Endodermal cell (in vitro differentiated cells): ENCODE measurements around the gene FADS1. TPM values are rescaled to one million over a fixed set of nuclear protein-coding genes. Genes with fewer than 3 reads are reported as not detected.

Source experiments
- DNase-seq: peaks from one replicate; pipeline ENCODE4 v3.0.0-alpha.2; 2017
- H3K27ac ChIP-seq: 2 replicates; pipeline ENCODE4 v1.5.1; 2013; ENCODE audit warnings: mild to moderate bottlenecking, low read depth, low read length, moderate library complexity
- H3K27me3 ChIP-seq: 2 replicates; pipeline ENCODE4 v1.6.1; 2013; ENCODE audit warnings: mild to moderate bottlenecking, low read length, moderate library complexity; ENCODE audit not compliant: insufficient read depth, control insufficient read depth, poor library complexity, severe bottlenecking
- H3K36me3 ChIP-seq: 2 replicates; pipeline ENCODE4 v1.7.0; 2013; ENCODE audit warnings: mild to moderate bottlenecking, low read length, moderate library complexity; ENCODE audit not compliant: control insufficient read depth, insufficient read depth
- H3K4me1 ChIP-seq: one replicate; pipeline ENCODE4 v1.7.0; 2013; ENCODE audit warnings: low read length; ENCODE audit not compliant: control insufficient read depth, insufficient read depth
- H3K4me3 ChIP-seq: 2 replicates; pipeline ENCODE4 v1.5.1; 2013; ENCODE audit warnings: mild to moderate bottlenecking, low read length, moderate library complexity
- H3K9ac ChIP-seq: 2 replicates; pipeline ENCODE4 v1.6.1; 2013; ENCODE audit warnings: mild to moderate bottlenecking, low read length, moderate library complexity; ENCODE audit not compliant: poor library complexity, severe bottlenecking; ENCODE audit errors: extremely low read depth
- H3K9me3 ChIP-seq: 2 replicates; pipeline ENCODE4 v1.6.1; 2013; ENCODE audit warnings: mild to moderate bottlenecking, low read length, moderate library complexity; ENCODE audit not compliant: control insufficient read depth
- H3K27ac Mint-ChIP-seq: 2 replicates; pipeline ENCODE4 v1.8.0; 2020; ENCODE audit warnings: mixed read lengths
- H3K27me3 Mint-ChIP-seq: 2 replicates; pipeline ENCODE4 v1.8.0; 2021; ENCODE audit warnings: mild to moderate bottlenecking, mixed read lengths; ENCODE audit not compliant: insufficient read depth
- H3K36me3 Mint-ChIP-seq: 2 replicates; pipeline ENCODE4 v1.8.0; 2020; ENCODE audit warnings: low read depth, mixed read lengths
- H3K4me1 Mint-ChIP-seq: 2 replicates; pipeline ENCODE4 v1.8.0; 2020; ENCODE audit warnings: mixed read lengths
- H3K4me3 Mint-ChIP-seq: 2 replicates; pipeline ENCODE4 v1.8.0; 2020; ENCODE audit warnings: mild to moderate bottlenecking, moderate library complexity, mixed read lengths
- H3K9me3 Mint-ChIP-seq: 2 replicates; pipeline ENCODE4 v1.8.0; 2020; ENCODE audit warnings: mild to moderate bottlenecking, mixed read lengths
- WGBS, 2 experiments: methylation state at CpG; one replicate each; pipeline versions ENCODE4 v1.1.5 to v1.1.7; 2013; ENCODE audit warnings: missing lambda C conversion rate in 2 of 2, mixed read lengths in 1 of 2; ENCODE audit not compliant: insufficient coverage in 1 of 2, insufficient read length in 1 of 2; 5-methylcytosine and 5-hydroxymethylcytosine counted together
- total RNA-seq, 2 donors: library from RNA; stranded (reverse); fragmentation: NEBNext Ultra II Directional in 1 of 2; extraction: Animal tissue kit (Norgen Biotek cat#: 25700) in 1 of 2; gene quantifications; 2 replicates in 1 of 2; 3 replicates in 1 of 2; pipeline ENCODE4 v1.2.1, GENCODE V29; 2021
- TF ChIP-seq, protein P1 (sequence below): fragments of 200-600 bp; sonication (generic); conservative IDR thresholded peaks from 2 replicates; pipeline ENCODE4 v1.5.0; 2021; ENCODE audit warnings: antibody characterized with exemption, mild to moderate bottlenecking

Gene FADS1
- total RNA-seq, 2 donors from 2014 or later = 127 to 138 TPM

DNA sequence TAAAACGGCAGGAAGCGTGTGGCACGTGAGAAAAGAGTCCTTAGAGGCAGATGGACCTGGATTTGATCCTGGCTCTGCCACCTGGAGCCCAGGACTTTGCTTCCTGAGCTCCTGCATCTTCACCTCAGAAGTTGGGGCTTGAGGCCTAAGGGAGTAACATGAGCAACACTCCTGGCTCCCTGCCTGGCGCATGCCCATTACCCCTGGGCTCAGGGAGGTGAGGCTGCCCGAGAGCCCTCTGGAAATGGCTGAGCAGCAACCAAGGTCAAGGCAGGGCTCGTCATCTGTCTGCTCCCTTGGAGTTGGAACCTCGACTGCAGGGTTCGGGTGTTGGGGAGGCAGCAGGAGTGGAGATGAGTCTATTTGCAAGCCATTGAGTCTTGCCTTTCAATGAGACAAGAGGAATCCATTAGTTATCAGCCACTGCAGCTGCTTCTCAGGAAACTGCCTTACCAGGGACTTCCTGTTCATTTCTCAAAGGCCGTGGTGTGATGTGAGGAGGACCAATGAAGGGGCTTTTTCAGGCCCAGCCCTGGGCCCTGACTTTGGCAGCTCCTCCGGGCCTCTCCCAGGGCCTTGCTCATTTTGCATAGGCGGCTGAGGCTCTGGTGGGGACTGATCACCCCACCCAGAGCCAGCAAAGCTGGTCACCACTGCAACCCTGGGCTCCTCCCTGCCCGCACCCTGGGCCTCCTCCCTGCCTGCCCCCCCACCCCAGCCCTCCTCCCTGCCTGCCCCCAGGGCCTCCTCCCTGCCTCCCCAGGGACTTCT lies 17.7 kb upstream of the FADS1 start:
- Mint-ChIP-seq H3K4me1 (peaks cover 42% of the 10 kb centered on the region), H3K36me3 (peaks cover 48% of the 10 kb centered on the region), H3K9me3 (no peaks in the 10 kb centered on the region), H3K27ac (peak overlapping the region; percentile 71), H3K27me3 (no peaks in the 10 kb centered on the region), H3K4me3 (no peak overlapping the region)
- Histone ChIP-seq H3K27ac (peak overlapping the region; percentile 76), H3K4me3 (no peak overlapping the region), H3K9me3 (no peaks in the 10 kb centered on the region), H3K9ac (no peak overlapping the region), H3K36me3 (peaks cover 47% of the 10 kb centered on the region), H3K4me1 (peaks cover 8% of the 10 kb centered on the region), H3K27me3 (no peaks in the 10 kb centered on the region)
- 81 to 85% methylated on average over 8 to 12 of the region's 12 CpGs for WGBS, 2 experiments
- TF ChIP-seq, protein P1, sequence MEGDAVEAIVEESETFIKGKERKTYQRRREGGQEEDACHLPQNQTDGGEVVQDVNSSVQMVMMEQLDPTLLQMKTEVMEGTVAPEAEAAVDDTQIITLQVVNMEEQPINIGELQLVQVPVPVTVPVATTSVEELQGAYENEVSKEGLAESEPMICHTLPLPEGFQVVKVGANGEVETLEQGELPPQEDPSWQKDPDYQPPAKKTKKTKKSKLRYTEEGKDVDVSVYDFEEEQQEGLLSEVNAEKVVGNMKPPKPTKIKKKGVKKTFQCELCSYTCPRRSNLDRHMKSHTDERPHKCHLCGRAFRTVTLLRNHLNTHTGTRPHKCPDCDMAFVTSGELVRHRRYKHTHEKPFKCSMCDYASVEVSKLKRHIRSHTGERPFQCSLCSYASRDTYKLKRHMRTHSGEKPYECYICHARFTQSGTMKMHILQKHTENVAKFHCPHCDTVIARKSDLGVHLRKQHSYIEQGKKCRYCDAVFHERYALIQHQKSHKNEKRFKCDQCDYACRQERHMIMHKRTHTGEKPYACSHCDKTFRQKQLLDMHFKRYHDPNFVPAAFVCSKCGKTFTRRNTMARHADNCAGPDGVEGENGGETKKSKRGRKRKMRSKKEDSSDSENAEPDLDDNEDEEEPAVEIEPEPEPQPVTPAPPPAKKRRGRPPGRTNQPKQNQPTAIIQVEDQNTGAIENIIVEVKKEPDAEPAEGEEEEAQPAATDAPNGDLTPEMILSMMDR = no peak
- DNase-seq = peak; percentile 78

DNA sequence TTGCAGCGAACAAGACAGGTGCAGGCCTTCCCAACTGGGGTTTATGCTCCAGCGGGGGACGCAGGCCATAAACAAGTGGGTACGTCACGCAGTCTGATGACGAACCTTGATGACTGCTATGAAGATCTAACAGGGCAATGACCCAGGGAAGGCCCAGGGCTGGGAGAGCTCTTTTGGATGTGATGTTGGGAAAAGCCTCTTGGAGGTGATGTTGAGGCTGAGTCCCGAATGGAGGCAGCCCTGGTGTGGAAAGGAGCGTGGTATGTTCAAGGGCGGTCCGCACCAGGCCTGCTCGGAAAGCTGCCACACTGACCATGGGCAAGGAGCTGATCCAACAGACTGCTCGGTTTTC lies 17.1 kb upstream of the FADS1 start:
- H3K4me1 ChIP-seq = peaks cover 8% of the 10 kb centered on the region
- TF ChIP-seq, protein P1 = peak; percentile 11
- peak overlapping the region; percentile 76 for H3K27ac ChIP-seq
- H3K9ac ChIP-seq = no peak overlapping the region
- H3K27me3 Mint-ChIP-seq = no peaks in the 10 kb centered on the region
- H3K27me3 ChIP-seq = no peaks in the 10 kb centered on the region
- DNase-seq = peak; percentile 68
- H3K36me3 Mint-ChIP-seq = peaks cover 43% of the 10 kb centered on the region
- H3K36me3 ChIP-seq = peaks cover 42% of the 10 kb centered on the region
- WGBS, 2 experiments = 94 to 96% methylated on average over 12 of the region's 12 CpGs
- peak overlapping the region; percentile 71 for H3K27ac Mint-ChIP-seq
- H3K4me3 ChIP-seq = no peak overlapping the region
- no peaks in the 10 kb centered on the region for H3K9me3 ChIP-seq
- no peaks in the 10 kb centered on the region for H3K9me3 Mint-ChIP-seq
- no peak overlapping the region for H3K4me3 Mint-ChIP-seq
- H3K4me1 Mint-ChIP-seq = peaks cover 46% of the 10 kb centered on the region

DNA sequence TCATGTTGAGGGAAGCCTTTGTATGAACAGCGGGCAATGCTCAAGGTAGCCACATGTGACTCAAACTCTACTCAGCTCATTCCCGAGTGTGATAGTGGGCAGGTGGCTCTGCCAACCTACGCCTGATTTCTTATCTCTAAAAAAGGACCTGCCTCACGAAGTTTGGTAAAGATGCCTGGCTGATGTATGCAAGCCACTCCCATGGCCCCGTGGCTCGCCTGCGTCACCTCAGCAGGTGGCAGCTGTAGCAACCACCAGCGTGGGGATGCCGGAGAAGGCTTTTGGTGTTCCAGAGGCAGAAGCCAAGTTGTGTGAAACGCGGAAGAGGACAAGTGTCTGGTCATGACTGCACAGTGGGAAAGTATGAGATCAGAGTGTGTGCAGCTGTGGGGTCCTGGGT lies 16.7 kb upstream of the FADS1 start:
- Mint-ChIP-seq H3K27ac (no peak overlapping the region), H3K27me3 (no peaks in the 10 kb centered on the region), H3K9me3 (no peaks in the 10 kb centered on the region), H3K4me1 (peaks cover 46% of the 10 kb centered on the region), H3K36me3 (peaks cover 38% of the 10 kb centered on the region), H3K4me3 (no peak overlapping the region)
- Histone ChIP-seq H3K9me3 (no peaks in the 10 kb centered on the region), H3K36me3 (peaks cover 37% of the 10 kb centered on the region), H3K27ac (peak overlapping the region; percentile 76), H3K4me3 (no peak overlapping the region), H3K27me3 (no peaks in the 10 kb centered on the region), H3K4me1 (peaks cover 8% of the 10 kb centered on the region), H3K9ac (no peak overlapping the region)
- TF ChIP-seq, protein P1 = no peak
- WGBS, 2 experiments = 77 to 90% methylated on average over 10 to 11 of the region's 11 CpGs
- no peak for DNase-seq
